Measurements from ENCODE around the gene CECR2.

DNA sequence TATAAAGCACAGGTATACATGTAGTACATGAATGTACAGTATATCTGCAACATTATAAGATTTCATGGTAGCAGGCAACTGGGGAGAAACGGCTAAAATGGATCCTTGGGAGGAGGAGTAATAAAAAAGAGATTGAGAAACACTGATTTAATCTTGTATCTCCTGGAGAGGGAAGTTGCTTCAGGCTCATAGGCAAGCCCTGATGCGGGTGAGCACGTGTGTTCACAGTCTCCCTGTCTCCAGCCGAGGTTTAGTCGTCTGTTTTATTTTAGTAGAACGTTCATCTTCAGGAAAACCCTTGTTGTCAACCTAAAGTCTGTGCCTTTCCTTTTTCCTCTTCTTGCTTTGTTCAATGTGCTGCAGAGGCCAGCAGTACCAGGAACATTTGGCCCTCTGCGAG lies 172.2 kb downstream of the CECR2 start:
- TF ChIP-seq, protein P1, sequence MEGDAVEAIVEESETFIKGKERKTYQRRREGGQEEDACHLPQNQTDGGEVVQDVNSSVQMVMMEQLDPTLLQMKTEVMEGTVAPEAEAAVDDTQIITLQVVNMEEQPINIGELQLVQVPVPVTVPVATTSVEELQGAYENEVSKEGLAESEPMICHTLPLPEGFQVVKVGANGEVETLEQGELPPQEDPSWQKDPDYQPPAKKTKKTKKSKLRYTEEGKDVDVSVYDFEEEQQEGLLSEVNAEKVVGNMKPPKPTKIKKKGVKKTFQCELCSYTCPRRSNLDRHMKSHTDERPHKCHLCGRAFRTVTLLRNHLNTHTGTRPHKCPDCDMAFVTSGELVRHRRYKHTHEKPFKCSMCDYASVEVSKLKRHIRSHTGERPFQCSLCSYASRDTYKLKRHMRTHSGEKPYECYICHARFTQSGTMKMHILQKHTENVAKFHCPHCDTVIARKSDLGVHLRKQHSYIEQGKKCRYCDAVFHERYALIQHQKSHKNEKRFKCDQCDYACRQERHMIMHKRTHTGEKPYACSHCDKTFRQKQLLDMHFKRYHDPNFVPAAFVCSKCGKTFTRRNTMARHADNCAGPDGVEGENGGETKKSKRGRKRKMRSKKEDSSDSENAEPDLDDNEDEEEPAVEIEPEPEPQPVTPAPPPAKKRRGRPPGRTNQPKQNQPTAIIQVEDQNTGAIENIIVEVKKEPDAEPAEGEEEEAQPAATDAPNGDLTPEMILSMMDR (IDR thresholded peaks at IDR 0.05; ENCODE audit: insufficient read depth, low read length): no peak
- TF ChIP-seq POLR2AphosphoS5 (IDR thresholded peaks at IDR 0.05; ENCODE audit: low read depth) (no peak), SPI1 (IDR thresholded peaks at IDR 0.05; ENCODE audit: borderline replicate concordance, low read depth) (no peak)
- TF ChIP-seq, protein P2, sequence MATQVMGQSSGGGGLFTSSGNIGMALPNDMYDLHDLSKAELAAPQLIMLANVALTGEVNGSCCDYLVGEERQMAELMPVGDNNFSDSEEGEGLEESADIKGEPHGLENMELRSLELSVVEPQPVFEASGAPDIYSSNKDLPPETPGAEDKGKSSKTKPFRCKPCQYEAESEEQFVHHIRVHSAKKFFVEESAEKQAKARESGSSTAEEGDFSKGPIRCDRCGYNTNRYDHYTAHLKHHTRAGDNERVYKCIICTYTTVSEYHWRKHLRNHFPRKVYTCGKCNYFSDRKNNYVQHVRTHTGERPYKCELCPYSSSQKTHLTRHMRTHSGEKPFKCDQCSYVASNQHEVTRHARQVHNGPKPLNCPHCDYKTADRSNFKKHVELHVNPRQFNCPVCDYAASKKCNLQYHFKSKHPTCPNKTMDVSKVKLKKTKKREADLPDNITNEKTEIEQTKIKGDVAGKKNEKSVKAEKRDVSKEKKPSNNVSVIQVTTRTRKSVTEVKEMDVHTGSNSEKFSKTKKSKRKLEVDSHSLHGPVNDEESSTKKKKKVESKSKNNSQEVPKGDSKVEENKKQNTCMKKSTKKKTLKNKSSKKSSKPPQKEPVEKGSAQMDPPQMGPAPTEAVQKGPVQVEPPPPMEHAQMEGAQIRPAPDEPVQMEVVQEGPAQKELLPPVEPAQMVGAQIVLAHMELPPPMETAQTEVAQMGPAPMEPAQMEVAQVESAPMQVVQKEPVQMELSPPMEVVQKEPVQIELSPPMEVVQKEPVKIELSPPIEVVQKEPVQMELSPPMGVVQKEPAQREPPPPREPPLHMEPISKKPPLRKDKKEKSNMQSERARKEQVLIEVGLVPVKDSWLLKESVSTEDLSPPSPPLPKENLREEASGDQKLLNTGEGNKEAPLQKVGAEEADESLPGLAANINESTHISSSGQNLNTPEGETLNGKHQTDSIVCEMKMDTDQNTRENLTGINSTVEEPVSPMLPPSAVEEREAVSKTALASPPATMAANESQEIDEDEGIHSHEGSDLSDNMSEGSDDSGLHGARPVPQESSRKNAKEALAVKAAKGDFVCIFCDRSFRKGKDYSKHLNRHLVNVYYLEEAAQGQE (IDR thresholded peaks at IDR 0.05; ENCODE audit: insufficient replicate concordance, low read depth): no peak
